GM12878 (cell line): ENCODE measurements around the gene NTSR1. TPM values are rescaled to one million over a fixed set of nuclear protein-coding genes. Genes with fewer than 3 reads are reported as not detected.

Experiments
- ATAC-seq: fragments of 200-7000 bp; cut with Tn5 transposase; 3 replicates; pipeline ENCODE4 v1.9.1; 2020; ENCODE audit warnings: mild to moderate bottlenecking, moderate library complexity
- BruUV-seq: library from RNA; stranded (reverse); fragments of 400-500 nt; replicated peaks from 2 replicates; lab custom pipeline; 2021; lab: Mats Ljungman, UMichigan
- CTCF ChIA-PET: fragments of 300-600 bp; sonication (Branson Sonifier 250); formaldehyde crosslinking; extraction: SDS; loops from one replicate; lab custom pipeline; 2021; ENCODE audit warnings: inconsistent platforms; lab: Yijun Ruan, JAX
- POLR2A ChIA-PET: fragments of 350-600 bp; formaldehyde crosslinking; extraction: SDS; loops from one replicate; lab custom pipeline; 2021; ENCODE audit warnings: inconsistent platforms; lab: Charles Lee
- RAD21 ChIA-PET: fragments of 300-600 bp; sonication (Branson Sonifier 250); formaldehyde crosslinking; loops from one replicate; lab custom pipeline; 2023; ENCODE audit warnings: antibody characterized with exemption; ENCODE audit not compliant: unreplicated experiment; lab: Charles Lee
- SMC1A ChIA-PET: fragments of 300-600 bp; sonication (Branson Sonifier 250); formaldehyde crosslinking; loops from one replicate; lab custom pipeline; 2023; ENCODE audit not compliant: unreplicated experiment, uncharacterized antibody; lab: Charles Lee
- DNase-seq: peaks from one replicate; pipeline ENCODE4 v3.0.0-alpha.2; 2011; ENCODE audit warnings: low read depth, low spot score
- FAIRE-seq: peaks from 3 replicates; lab custom pipeline; 2011; peaks lifted over from hg19 to GRCh38; lab: Jason Lieb, UNC
- H2AFZ ChIP-seq: 2 replicates; pipeline ENCODE4 v1.6.0; 2011; ENCODE audit warnings: low read depth, low read length, control low read depth; ENCODE audit not compliant: control insufficient read depth
- H3K27ac ChIP-seq: 2 replicates; pipeline ENCODE4 v1.5.1; 2011; ENCODE audit warnings: control low read depth; ENCODE audit not compliant: control insufficient read depth, insufficient read depth
- H3K27me3 ChIP-seq, 2 experiments: replicated peaks in 1 of 2; 2 replicates each; pipeline versions ENCODE4 v1.6.0 to v1.6.1; 2011; ENCODE audit warnings: low read length in 1 of 2; ENCODE audit not compliant: control insufficient read depth in 2 of 2, insufficient read depth in 2 of 2
- H3K36me3 ChIP-seq, 2 experiments: 2 replicates each; pipeline ENCODE4 v1.5.1; 2011; ENCODE audit warnings: low read length in 1 of 2; ENCODE audit not compliant: control insufficient read depth in 2 of 2, insufficient read depth in 2 of 2
- H3K4me1 ChIP-seq: 2 replicates; pipeline ENCODE4 v1.6.1; 2011; ENCODE audit warnings: mild to moderate bottlenecking, low read length, moderate library complexity, mixed read lengths; ENCODE audit not compliant: control insufficient read depth, insufficient read depth
- H3K4me2 ChIP-seq: 2 replicates; pipeline ENCODE4 v1.6.0; 2011; ENCODE audit warnings: control low read depth; ENCODE audit not compliant: control insufficient read depth, insufficient read depth
- H3K4me3 ChIP-seq: fragments of 200-600 bp; sonication (generic); 2 replicates; pipeline ENCODE4 v1.5.1; 2016
- H3K79me2 ChIP-seq: 2 replicates; pipeline ENCODE4 v1.6.0; 2011; ENCODE audit warnings: low read length; ENCODE audit not compliant: control insufficient read depth, insufficient read depth
- H3K9ac ChIP-seq: 2 replicates; pipeline ENCODE4 v1.8.0; 2011; ENCODE audit warnings: low read length, control low read depth, mixed read lengths; ENCODE audit not compliant: control insufficient read depth, insufficient read depth
- H3K9me3 ChIP-seq: replicated peaks from 3 replicates; pipeline ENCODE4 v1.5.1; 2011; ENCODE audit warnings: mild to moderate bottlenecking, low read length; ENCODE audit not compliant: control insufficient read depth, insufficient read depth
- H4K20me1 ChIP-seq: 2 replicates; pipeline ENCODE4 v1.6.0; 2011; ENCODE audit not compliant: control insufficient read depth, insufficient read depth
- BACH1 ChIP-seq: fragments of 450-650 bp; IDR thresholded peaks from 2 replicates; pipeline ENCODE4 v1.6.1; 2017; ENCODE audit warnings: mild to moderate bottlenecking, borderline replicate concordance
- BMI1 ChIP-seq: fragments of 450-650 bp; IDR thresholded peaks from 2 replicates; pipeline ENCODE4 v1.6.1; 2016; ENCODE audit warnings: mild to moderate bottlenecking, moderate library complexity, borderline replicate concordance
- BRCA1 ChIP-seq: IDR thresholded peaks from 2 replicates; pipeline ENCODE4 v1.6.1; 2011; ENCODE audit warnings: low read depth, low read length, improper control_type of control experiment
- DPF2 ChIP-seq: fragments of 450-650 bp; IDR thresholded peaks from 2 replicates; pipeline ENCODE4 v1.6.1; 2017; ENCODE audit warnings: mild to moderate bottlenecking
- E2F4 ChIP-seq: IDR thresholded peaks from 2 replicates; pipeline ENCODE4 v1.6.1; 2012; ENCODE audit warnings: low read depth, low read length, improper control_type of control experiment
- GATAD2B ChIP-seq: fragments of 450-650 bp; conservative IDR thresholded peaks from 2 replicates; pipeline ENCODE4 v1.6.1; 2017; ENCODE audit warnings: low read depth, mild to moderate bottlenecking, moderate library complexity
- HDAC2 ChIP-seq: fragments of 200-600 bp; sonication (generic); IDR thresholded peaks from 2 replicates; pipeline ENCODE4 v1.6.1; 2017
- IKZF2 ChIP-seq, 2 experiments: fragments of 450-650 bp; IDR thresholded peaks; 2 replicates each; pipeline ENCODE4 v1.6.1; 2017; ENCODE audit warnings: mild to moderate bottlenecking in 2 of 2, moderate library complexity in 2 of 2
- MLLT1 ChIP-seq: fragments of 450-650 bp; IDR thresholded peaks from 2 replicates; pipeline ENCODE4 v1.6.1; 2016; ENCODE audit warnings: mild to moderate bottlenecking
- PAX5 ChIP-seq: IDR thresholded peaks from 2 replicates; pipeline ENCODE4 v1.6.1; 2011; ENCODE audit warnings: low read depth, low read length, borderline replicate concordance
- PKNOX1 ChIP-seq: fragments of 450-650 bp; IDR thresholded peaks from 2 replicates; pipeline ENCODE4 v1.6.1; 2016; ENCODE audit warnings: mild to moderate bottlenecking
- PML ChIP-seq: IDR thresholded peaks from 2 replicates; pipeline ENCODE4 v1.6.1; 2012; ENCODE audit warnings: low read length, inconsistent platforms
- RAD51 ChIP-seq: fragments of 450-650 bp; IDR thresholded peaks from 2 replicates; pipeline ENCODE4 v1.6.1; 2016; ENCODE audit warnings: moderate library complexity, mild to moderate bottlenecking, inconsistent platforms
- RB1 ChIP-seq: fragments of 450-650 bp; formaldehyde crosslinking; IDR thresholded peaks from 2 replicates; pipeline ENCODE4 v1.6.1; 2017; ENCODE audit warnings: mild to moderate bottlenecking, borderline replicate concordance
- RUNX3 ChIP-seq: IDR thresholded peaks from 2 replicates; pipeline ENCODE4 v1.6.1; 2012; ENCODE audit warnings: low read length, inconsistent platforms
- SMARCA5 ChIP-seq: fragments of 450-650 bp; IDR thresholded peaks from 2 replicates; pipeline ENCODE4 v1.6.1; 2017; ENCODE audit warnings: mild to moderate bottlenecking
- SPI1 ChIP-seq: IDR thresholded peaks from 2 replicates; pipeline ENCODE4 v1.6.1; 2011; ENCODE audit warnings: low read depth, mild to moderate bottlenecking, low read length, moderate library complexity, borderline replicate concordance; ENCODE audit not compliant: insufficient read depth
- SREBF2 ChIP-seq: IDR thresholded peaks from 2 replicates; pipeline ENCODE4 v1.6.1; 2012; ENCODE audit warnings: mild to moderate bottlenecking, low read length
- TARDBP ChIP-seq: IDR thresholded peaks from 2 replicates; pipeline ENCODE4 v1.6.1; 2016; ENCODE audit warnings: borderline replicate concordance
- USF1 ChIP-seq: IDR thresholded peaks from 2 replicates; pipeline ENCODE4 v1.6.1; 2011; ENCODE audit warnings: borderline replicate concordance, low read depth, mild to moderate bottlenecking, moderate library complexity, mixed read lengths, low read length; ENCODE audit not compliant: insufficient read depth; ENCODE audit errors: extremely low read length
- YBX1 ChIP-seq: fragments of 450-650 bp; IDR thresholded peaks from 2 replicates; pipeline ENCODE4 v1.6.1; 2016; ENCODE audit warnings: antibody characterized with exemption
- ZNF217 ChIP-seq: fragments of 450-650 bp; IDR thresholded peaks from 2 replicates; pipeline ENCODE4 v1.6.1; 2017; ENCODE audit warnings: antibody characterized with exemption, mild to moderate bottlenecking
- ZNF622 ChIP-seq: fragments of 450-650 bp; IDR thresholded peaks from 2 replicates; pipeline ENCODE4 v1.6.1; 2017; ENCODE audit warnings: mild to moderate bottlenecking, inconsistent platforms
- WGBS: methylation state at CpG from one replicate; pipeline ENCODE4 v1.1.6; 2016; ENCODE audit warnings: low lambda C conversion rate; ENCODE audit not compliant: insufficient replicate concordance, insufficient coverage; ENCODE audit errors: missing lambda C conversion rate; 5-methylcytosine and 5-hydroxymethylcytosine counted together
- in situ Hi-C: fragments of 300-500 bp; cut with MboI; formaldehyde crosslinking; loops from 9 replicates; pipeline ENCODE4 v1.14.3; 2018; ENCODE audit warnings: mixed read lengths
- intact Hi-C: fragments of 100-400 bp; cut with micrococcal nuclease; formaldehyde crosslinking; loops from one replicate; pipeline ENCODE4 v1.14.2; 2022; ENCODE audit not compliant: unreplicated experiment
- polyA plus RNA-seq, 11 experiments: library from polyadenylated mRNA; depleted of rRNA in 4 of 11; unstranded in 6 of 11; stranded (reverse) in 5 of 11; fragments of >200 nt; fragmentation: Nextera tagmentation in 4 of 11; fragmentation: Illumina TruSeq in 1 of 11; extraction: Ambion mirVana in 4 of 11; extraction: Trizol in 1 of 11; gene quantifications; 1 replicate in 1 of 11; 2 replicates in 10 of 11; pipeline versions ENCODE4 v1.2.1 to v1.2.3, GENCODE V29; 2011 to 2016; ENCODE audit warnings: inconsistent platforms in 2 of 11, missing spikeins in 2 of 11, low read depth in 1 of 11
- total RNA-seq, 4 experiments: library from RNA; depleted of rRNA in 3 of 4; stranded (reverse); fragments of >200 nt in 3 of 4; fragmentation: Illumina TruSeq in 1 of 4; extraction: Trizol in 1 of 4; gene quantifications; 2 replicates each; pipeline versions ENCODE4 v1.2.1 to v1.2.3, GENCODE V29; 2013 to 2021

Gene NTSR1
- total and polyA plus RNA-seq, 10 of the 15 experiments (the other 5 are each of a cell fraction or from before 2014, with no cell fraction given), result not detected

- 22% methylated on average over 7 of the region's 7 CpGs for WGBS
- ChIA-PET CTCF (interaction anchor here (0.9 to 5.0 kb wide), 6 partner anchors 13 to 491 kb away, joined by 3 to 43 read pairs (median 4); partner anchors contain the start of gene ADRM1), RAD21 (interaction anchor here (0.7 to 2.1 kb wide), 18 partner anchors 10 to 783 kb away, joined by 3 to 12 read pairs (median 4); partner anchors contain the start of gene OGFR), POLR2A (interaction anchor here (0.5 to 3.1 kb wide), 10 partner anchors 11 to 454 kb away, joined by 3 to 19 read pairs (median 6); partner anchors contain the start of genes OGFR and SLCO4A1), SMC1A (interaction anchor here (0.7 to 1.5 kb wide), 4 partner anchors 151 to 383 kb away, joined by 3 to 14 read pairs (median 4); no protein-coding TSS in a partner anchor)
- H3K79me2 ChIP-seq, result peaks cover 7% of the 10 kb centered on the region
- H3K9ac ChIP-seq, result peak overlapping the region; percentile 74
- peak overlapping the region; percentile 94 for H2AFZ ChIP-seq
- peak overlapping the region; percentile 54; the same call in 1 of the 2 replicates for H3K4me3 ChIP-seq
- peaks cover 19% of the 10 kb centered on the region for H3K4me1 ChIP-seq
- H4K20me1 ChIP-seq, result no peaks in the 10 kb centered on the region
- FAIRE-seq, result no peak
- no peaks in the 10 kb centered on the region for H3K9me3 ChIP-seq
- intact Hi-C loops (loop anchor here (2.0 to 5.0 kb wide), 3 partner anchors 175 to 491 kb away; partner anchors contain the start of genes ADRM1 and CABLES2), in situ Hi-C loops (loop anchor here (5.0 to 10.0 kb wide), 3 partner anchors 139 to 291 kb away; no protein-coding TSS in a partner anchor)
- no TSS peak for BruUV-seq
- H3K36me3 ChIP-seq, result no peaks in the 10 kb centered on the region; a peak in 1 of 4 replicates
- no peak for ATAC-seq
- H3K4me2 ChIP-seq, result peak overlapping the region; percentile 98
- peak overlapping the region; percentile 65 for H3K27ac ChIP-seq
- peaks cover 0 to 1% of the 10 kb centered on the region in 2 experiments; a peak in 2 of 4 replicates for H3K27me3 ChIP-seq
- DNase-seq, result no peak
- TF ChIP-seq E2F4 (no peak), BACH1 (no peak), BRCA1 (no peak), USF1 (peak; percentile 52), TARDBP (no peak), RB1 (0 out of 2 replicates have a peak, but pooled peaks have one; percentile 38), GATAD2B (no peak), HDAC2 (no peak), YBX1 (no peak), SREBF2 (no peak), SMARCA5 (no peak), IKZF2 (IDR thresholded peaks at IDR 0.05) (no peak; a peak in 1 of 4 replicates), PAX5 (no peak), PML (no peak), BMI1 (no peak), PKNOX1 (no peak), DPF2 (peak; percentile 35; the same call in 1 of the 2 replicates), SPI1 (no peak), RAD51 (peak; percentile 48; the same call in 1 of the 2 replicates), ZNF217 (0 out of 2 replicates have a peak, but pooled peaks have one; percentile 30), ZNF622 (no peak), RUNX3 (0 out of 2 replicates have a peak, but pooled peaks have one; percentile 16), MLLT1 (peak; percentile 41; the same call in 1 of the 2 replicates)
Observed at GRCh38 chr20:62793757-62794006, 85.0 kb downstream of the NTSR1 start.
